Large intestine (tissue), 3 donors: ENCODE data around the gene THAP11. TPM values are rescaled to one million over a fixed set of nuclear protein-coding genes. Genes with fewer than 3 reads are reported as not detected.

Experiments used
- DNase-seq, 2 donors: peaks; one replicate each; pipeline versions ENCODE4 v3.0.0 to v3.0.0-alpha.2; 2013
- H3K27ac ChIP-seq: one replicate; pipeline ENCODE4 v1.5.1; 2013; ENCODE audit warnings: low read length
- H3K27me3 ChIP-seq: 2 replicates; pipeline ENCODE4 v1.6.1; 2013; ENCODE audit warnings: low read length; ENCODE audit not compliant: control insufficient read depth, insufficient read depth
- H3K36me3 ChIP-seq: 2 replicates; pipeline ENCODE4 v1.6.1; 2013; ENCODE audit warnings: low read length; ENCODE audit not compliant: control insufficient read depth, insufficient read depth
- H3K4me1 ChIP-seq: one replicate; pipeline ENCODE4 v1.6.1; 2013; ENCODE audit warnings: low read length; ENCODE audit not compliant: control insufficient read depth, insufficient read depth
- H3K4me3 ChIP-seq: one replicate; pipeline ENCODE4 v1.5.1; 2013; ENCODE audit warnings: low read length
- H3K9me3 ChIP-seq: one replicate; pipeline ENCODE4 v1.6.1; 2013; ENCODE audit warnings: mild to moderate bottlenecking, low read depth, low read length, moderate library complexity; ENCODE audit not compliant: control insufficient read depth
- WGBS: methylation state at CpG from one replicate; pipeline ENCODE4 v1.1.5; 2013; ENCODE audit warnings: low lambda C conversion rate; ENCODE audit not compliant: insufficient coverage; 5-methylcytosine and 5-hydroxymethylcytosine counted together
- polyA plus RNA-seq: library from polyadenylated mRNA; unstranded; fragments of 120-200 nt; gene quantifications from one replicate; pipeline ENCODE4 v1.2.1, GENCODE V29; 2013

Gene THAP11
- polyA plus RNA-seq, 1 donor = 23.4 TPM

- Histone ChIP-seq H3K27me3 (no peaks in the 10 kb centered on the region), H3K9me3 (no peaks in the 10 kb centered on the region), H3K36me3 (peaks cover 21% of the 10 kb centered on the region), H3K4me1 (peaks cover 12% of the 10 kb centered on the region), H3K4me3 (peak within 1 kb of the TSS; percentile 92), H3K27ac (peak within 1 kb of the TSS; percentile 75)
- DNase-seq = peak; percentile 99 to 100
- WGBS = no CpG with 5 or more reads among the region's 54 CpGs
These were observed 35.5 kb upstream of the THAP11 start, which contains the start of the genes RANBP10 and TSNAXIP1 for GRCh38 chr16:67806428-67807147. RANBP10 (minus strand) TSS chr16:67806560; CDS start chr16:67806536, 24 bp downstream. TSNAXIP1 (plus strand) TSS chr16:67806889; CDS start chr16:67807150, 261 bp downstream.

- Histone ChIP-seq H3K4me1 (peaks cover 12% of the 10 kb centered on the region), H3K9me3 (no peaks in the 10 kb centered on the region), H3K27me3 (no peaks in the 10 kb centered on the region), H3K4me3 (peak overlapping the region; percentile 92), H3K27ac (no peak overlapping the region), H3K36me3 (peaks cover 15% of the 10 kb centered on the region)
- WGBS = 58% methylated on average over 6 of the region's 24 CpGs
- DNase-seq = no peak
These were observed 34.9 kb upstream of the THAP11 start for GRCh38 chr16:67807148-67807682.

GRCh38 chr16:67811899-67812298, 30.2 kb upstream of the THAP11 start:
- 100% methylated on average over 1 of the region's 1 CpG for WGBS
- no peak overlapping the region for H3K27ac ChIP-seq
- H3K4me3 ChIP-seq = no peak overlapping the region
- no peaks in the 10 kb centered on the region for H3K27me3 ChIP-seq
- H3K36me3 ChIP-seq = no peaks in the 10 kb centered on the region
- no peak for DNase-seq
- H3K4me1 ChIP-seq = no peaks in the 10 kb centered on the region
- no peaks in the 10 kb centered on the region for H3K9me3 ChIP-seq

GRCh38 chr16:67814567-67814966, 27.6 kb upstream of the THAP11 start:
- no peaks in the 10 kb centered on the region for H3K27me3 ChIP-seq
- no CpG with 5 or more reads among the region's 8 CpGs for WGBS
- DNase-seq = no peak
- no peaks in the 10 kb centered on the region for H3K9me3 ChIP-seq
- H3K27ac ChIP-seq = no peak overlapping the region
- H3K36me3 ChIP-seq = no peaks in the 10 kb centered on the region
- H3K4me3 ChIP-seq = no peak overlapping the region
- H3K4me1 ChIP-seq = no peaks in the 10 kb centered on the region

- no peaks in the 10 kb centered on the region for H3K9me3 ChIP-seq
- no peaks in the 10 kb centered on the region for H3K4me1 ChIP-seq
- H3K36me3 ChIP-seq = no peaks in the 10 kb centered on the region
- DNase-seq = no peak
- H3K27ac ChIP-seq = no peak overlapping the region
- H3K27me3 ChIP-seq = no peaks in the 10 kb centered on the region
- WGBS = no CpG with 5 or more reads among the region's 11 CpGs
- H3K4me3 ChIP-seq = no peak overlapping the region
These were observed 21.4 kb upstream of the THAP11 start for GRCh38 chr16:67820608-67821259.

GRCh38 chr16:67822511-67822910, 19.6 kb upstream of the THAP11 start:
- Histone ChIP-seq H3K4me3 (no peak overlapping the region), H3K9me3 (no peaks in the 10 kb centered on the region), H3K27me3 (no peaks in the 10 kb centered on the region), H3K4me1 (no peaks in the 10 kb centered on the region), H3K27ac (no peak overlapping the region), H3K36me3 (peaks cover 8% of the 10 kb centered on the region)
- WGBS = no CpG with 5 or more reads among the region's 2 CpGs
- no peak for DNase-seq

GRCh38 chr16:67825119-67825518, 17.0 kb upstream of the THAP11 start:
- no peaks in the 10 kb centered on the region for H3K27me3 ChIP-seq
- no peak overlapping the region for H3K4me3 ChIP-seq
- H3K27ac ChIP-seq = no peak overlapping the region
- no CpG with 5 or more reads among the region's 8 CpGs for WGBS
- no peaks in the 10 kb centered on the region for H3K4me1 ChIP-seq
- no peak for DNase-seq
- H3K9me3 ChIP-seq = no peaks in the 10 kb centered on the region
- peaks cover 27% of the 10 kb centered on the region for H3K36me3 ChIP-seq

- Histone ChIP-seq H3K4me3 (no peak overlapping the region), H3K9me3 (no peaks in the 10 kb centered on the region), H3K27ac (no peak overlapping the region), H3K27me3 (no peaks in the 10 kb centered on the region), H3K36me3 (peaks cover 35% of the 10 kb centered on the region), H3K4me1 (no peaks in the 10 kb centered on the region)
- no CpG with 5 or more reads among the region's 14 CpGs for WGBS
- no peak for DNase-seq
These were observed 16.2 kb upstream of the THAP11 start for GRCh38 chr16:67825906-67826305.

GRCh38 chr16:67828651-67829050, 13.5 kb upstream of the THAP11 start:
- no peak overlapping the region for H3K27ac ChIP-seq
- no peaks in the 10 kb centered on the region for H3K27me3 ChIP-seq
- H3K9me3 ChIP-seq = no peaks in the 10 kb centered on the region
- H3K36me3 ChIP-seq = peaks cover 51% of the 10 kb centered on the region
- peaks cover 8% of the 10 kb centered on the region for H3K4me1 ChIP-seq
- WGBS = no CpG with 5 or more reads among the region's 4 CpGs
- no peak for DNase-seq
- no peak overlapping the region for H3K4me3 ChIP-seq

GRCh38 chr16:67833030-67833414, 9.1 kb upstream of the THAP11 start:
- WGBS = no CpG with 5 or more reads among the region's 3 CpGs
- Histone ChIP-seq H3K36me3 (peaks cover 42% of the 10 kb centered on the region), H3K9me3 (no peaks in the 10 kb centered on the region), H3K4me1 (peaks cover 13% of the 10 kb centered on the region), H3K4me3 (peak overlapping the region; percentile 87), H3K27ac (no peak overlapping the region), H3K27me3 (no peaks in the 10 kb centered on the region)
- no peak for DNase-seq
